HUDEP-2 (cell line): ENCODE measurements around the gene FN1.
"Not testable (repeated sequence)": the region's sequence is repeated elsewhere in the genome, so short reads cannot be mapped to it uniquely, and the experiment has no call there.

Experiments used
- DNase-seq, 76 experiments: peaks; one replicate each; lab custom pipeline; 2025; ENCODE audit not compliant: unreplicated experiment in 76 of 76; lab: John Stamatoyannopoulos, UW

Gene FN1

GRCh38 chr2:215409331-215410127 lies 26.3 kb downstream of the FN1 start:
- DNase-seq, result no peak

GRCh38 chr2:215408441-215408840 lies 27.4 kb downstream of the FN1 start:
- DNase-seq, result not testable (repeated sequence)

- no peak for DNase-seq
Observed at GRCh38 chr2:215407590-215408264, 28.1 kb downstream of the FN1 start.

- no peak for DNase-seq
Observed at GRCh38 chr2:215407061-215407460, 28.8 kb downstream of the FN1 start.

GRCh38 chr2:215405722-215406581 lies 29.9 kb downstream of the FN1 start:
- DNase-seq, result no peak

- no peak for DNase-seq
Observed at GRCh38 chr2:215404348-215405012, 31.4 kb downstream of the FN1 start.

GRCh38 chr2:215403441-215404347 lies 32.2 kb downstream of the FN1 start:
- no peak for DNase-seq

- no peak for DNase-seq
Observed at GRCh38 chr2:215401896-215402379, 33.9 kb downstream of the FN1 start.

GRCh38 chr2:215399067-215399716 lies 36.7 kb downstream of the FN1 start:
- no peak for DNase-seq

- no peak for DNase-seq
Observed at GRCh38 chr2:215397632-215398341, 38.1 kb downstream of the FN1 start.

GRCh38 chr2:215396595-215397313 lies 39.1 kb downstream of the FN1 start:
- no peak for DNase-seq

- no peak for DNase-seq
Observed at GRCh38 chr2:215395687-215396460, 40.0 kb downstream of the FN1 start.

- no peak for DNase-seq
Observed at GRCh38 chr2:215394102-215394805, 41.6 kb downstream of the FN1 start.

GRCh38 chr2:215392687-215393270 lies 43.1 kb downstream of the FN1 start:
- DNase-seq, result no peak

GRCh38 chr2:215392164-215392563 lies 43.7 kb downstream of the FN1 start:
- no peak for DNase-seq

- no peak for DNase-seq
Observed at GRCh38 chr2:215391531-215391930, 44.3 kb downstream of the FN1 start.
